Measurements from ENCODE around the gene MESP1. TPM values are rescaled to one million over a fixed set of nuclear protein-coding genes. Genes with fewer than 3 reads are reported as not detected.
A peak's percentile ranks its signal among the peaks of the same experiment; 100 is the strongest.

Gene MESP1
- total and polyA plus RNA-seq, 2 of the 8 experiments (the other 6 are each of a cell fraction or from before 2014, with no cell fraction given), result 0.15 to 0.23 TPM

- ChIA-PET POLR2A (ENCODE audit: partially characterized antibody) (interaction anchor here (1.4 to 1.5 kb wide), 2 partner anchors 14 to 24 kb away, joined by 3 to 4 read pairs; no protein-coding TSS in a partner anchor), CTCF (ENCODE audit: partially characterized antibody) (interaction anchor here (0.7 to 2.8 kb wide), 13 partner anchors 7 to 105 kb away, joined by 3 to 23 read pairs (median 4); no protein-coding TSS in a partner anchor)
- 77% methylated on average over 14 of the region's 14 CpGs; no CpG with 5 or more reads in 1 of the 2 experiments for WGBS, 2 experiments (ENCODE audit: extremely low coverage in 1 of 2, insufficient coverage in 1 of 2, insufficient read length in 1 of 2, insufficient replicate concordance in 2 of 2, low coverage in 1 of 2, low lambda C conversion rate in 2 of 2, missing lambda C conversion rate in 1 of 2)
- Histone ChIP-seq H4K91ac (replicated peaks; ENCODE audit: insufficient read length, low read length) (peak overlapping the region; percentile 63), H2BK120ac (replicated peaks; ENCODE audit: low read depth, low read length) (peak overlapping the region; percentile 89), H3K18ac (ENCODE audit: extremely low read depth, low read length) (peak overlapping the region; percentile 48), H3K4ac (replicated peaks; ENCODE audit: insufficient read length, low read depth, low read length) (no peak overlapping the region), H3K14ac (ENCODE audit: insufficient read length) (no peak overlapping the region), H3K27me3 (replicated peaks in 1 of 4; ENCODE audit: control insufficient read depth in 3 of 4, extremely low read depth in 1 of 4, insufficient read depth in 3 of 4, low read length in 3 of 4) (peaks cover 0 to 7% (median 1%) of the 10 kb centered on the region in 4 experiments; a peak in 3 of 7 replicates), H3K36me3 (ENCODE audit: control insufficient read depth in 2 of 4, insufficient read depth in 4 of 4, low read length in 3 of 4) (no peaks in the 10 kb centered on the region), H2AK5ac (ENCODE audit: low read depth, low read length) (no peak overlapping the region), H2BK20ac (ENCODE audit: low read length) (0 out of 2 replicates have a peak overlapping the region, but pooled peaks have one; percentile 88), H4K8ac (ENCODE audit: extremely low read depth, insufficient read depth, low read length) (no peak overlapping the region), H3K23me2 (ENCODE audit: low read depth, low read length) (no peaks in the 10 kb centered on the region), H4K5ac (ENCODE audit: insufficient read length, low read depth, low read length) (no peak overlapping the region), H3K4me2 (ENCODE audit: insufficient read depth in 1 of 2, low read depth in 2 of 2, low read length in 2 of 2) (no peak overlapping the region; a peak in 1 of 4 replicates), H4K20me1 (replicated peaks in 1 of 2; ENCODE audit: control insufficient read depth in 1 of 2, insufficient read depth in 2 of 2, low read length in 2 of 2) (no peaks in the 10 kb centered on the region), H3K4me1 (replicated peaks in 1 of 4; ENCODE audit: control insufficient read depth in 3 of 4, insufficient read depth in 4 of 4, low read length in 3 of 4) (peaks cover 6 to 14% (median 10%) of the 10 kb centered on the region in 4 experiments), H3K9ac (replicated peaks in 1 of 4; ENCODE audit: extremely low read depth in 1 of 4, low read depth in 3 of 4, low read length in 3 of 4) (no peak overlapping the region), H3K9me3 (ENCODE audit: insufficient read depth in 2 of 2, low read depth in 1 of 2, low read length in 1 of 2) (peaks cover 0 to 3% of the 10 kb centered on the region in 2 experiments; a peak in 2 of 4 replicates), H2BK5ac (ENCODE audit: low read depth, low read length) (peak overlapping the region; percentile 48; the same call in 1 of the 2 replicates), H2AFZ (ENCODE audit: low read length) (no peak overlapping the region), H3K27ac (ENCODE audit: low read depth, low read length) (no peak overlapping the region), H2BK12ac (ENCODE audit: low read depth, low read length) (0 out of 2 replicates have a peak overlapping the region, but pooled peaks have one; percentile 91), H3K23ac (ENCODE audit: insufficient read length) (no peak overlapping the region), H3K79me2 (ENCODE audit: control insufficient read depth in 1 of 2, insufficient read depth in 2 of 2, low read length in 2 of 2) (no peaks in the 10 kb centered on the region), H3K79me1 (ENCODE audit: low read depth, low read length) (no peaks in the 10 kb centered on the region), H3K4me3 (ENCODE audit: extremely low read depth in 1 of 4, insufficient read depth in 2 of 4, low read depth in 3 of 4, low read length in 4 of 4) (no peak overlapping the region), H3K56ac (replicated peaks; ENCODE audit: insufficient read length, low read depth, low read length) (no peak overlapping the region), H2BK15ac (ENCODE audit: low read length) (no peak overlapping the region)
- no peak for FAIRE-seq
- no peak for DNase-seq (ENCODE audit: low read depth in 1 of 2, low spot score in 2 of 2)
- TF ChIP-seq SIRT6 (IDR thresholded peaks at IDR 0.05; ENCODE audit: low read length), result no peak
- TF ChIP-seq, protein P1, sequence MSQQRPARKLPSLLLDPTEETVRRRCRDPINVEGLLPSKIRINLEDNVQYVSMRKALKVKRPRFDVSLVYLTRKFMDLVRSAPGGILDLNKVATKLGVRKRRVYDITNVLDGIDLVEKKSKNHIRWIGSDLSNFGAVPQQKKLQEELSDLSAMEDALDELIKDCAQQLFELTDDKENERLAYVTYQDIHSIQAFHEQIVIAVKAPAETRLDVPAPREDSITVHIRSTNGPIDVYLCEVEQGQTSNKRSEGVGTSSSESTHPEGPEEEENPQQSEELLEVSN (IDR thresholded peaks at IDR 0.05), result no peak
- no peak for TF ChIP-seq GABPA (IDR thresholded peaks at IDR 0.05; ENCODE audit: borderline replicate concordance, insufficient read depth, low read length)
- no peak for TF ChIP-seq CHD2 (IDR thresholded peaks at IDR 0.05; ENCODE audit: low read length)
- TF ChIP-seq, protein P2, sequence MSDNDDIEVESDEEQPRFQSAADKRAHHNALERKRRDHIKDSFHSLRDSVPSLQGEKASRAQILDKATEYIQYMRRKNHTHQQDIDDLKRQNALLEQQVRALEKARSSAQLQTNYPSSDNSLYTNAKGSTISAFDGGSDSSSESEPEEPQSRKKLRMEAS (IDR thresholded peaks at IDR 0.05), result no peak
Observed at GRCh38 chr15:89783111-89783860, 32.2 kb upstream of the MESP1 start.
